Measurements from ENCODE around the gene MAGEH1. TPM values are rescaled to one million over a fixed set of nuclear protein-coding genes. Genes with fewer than 3 reads are reported as not detected.

Gene MAGEH1, protein sequence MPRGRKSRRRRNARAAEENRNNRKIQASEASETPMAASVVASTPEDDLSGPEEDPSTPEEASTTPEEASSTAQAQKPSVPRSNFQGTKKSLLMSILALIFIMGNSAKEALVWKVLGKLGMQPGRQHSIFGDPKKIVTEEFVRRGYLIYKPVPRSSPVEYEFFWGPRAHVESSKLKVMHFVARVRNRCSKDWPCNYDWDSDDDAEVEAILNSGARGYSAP
- total RNA-seq (2022; extraction: Qiagen RNA extraction), result 6.9 to 7.5 TPM (median 6.9 TPM) in 5 replicates

DNA sequence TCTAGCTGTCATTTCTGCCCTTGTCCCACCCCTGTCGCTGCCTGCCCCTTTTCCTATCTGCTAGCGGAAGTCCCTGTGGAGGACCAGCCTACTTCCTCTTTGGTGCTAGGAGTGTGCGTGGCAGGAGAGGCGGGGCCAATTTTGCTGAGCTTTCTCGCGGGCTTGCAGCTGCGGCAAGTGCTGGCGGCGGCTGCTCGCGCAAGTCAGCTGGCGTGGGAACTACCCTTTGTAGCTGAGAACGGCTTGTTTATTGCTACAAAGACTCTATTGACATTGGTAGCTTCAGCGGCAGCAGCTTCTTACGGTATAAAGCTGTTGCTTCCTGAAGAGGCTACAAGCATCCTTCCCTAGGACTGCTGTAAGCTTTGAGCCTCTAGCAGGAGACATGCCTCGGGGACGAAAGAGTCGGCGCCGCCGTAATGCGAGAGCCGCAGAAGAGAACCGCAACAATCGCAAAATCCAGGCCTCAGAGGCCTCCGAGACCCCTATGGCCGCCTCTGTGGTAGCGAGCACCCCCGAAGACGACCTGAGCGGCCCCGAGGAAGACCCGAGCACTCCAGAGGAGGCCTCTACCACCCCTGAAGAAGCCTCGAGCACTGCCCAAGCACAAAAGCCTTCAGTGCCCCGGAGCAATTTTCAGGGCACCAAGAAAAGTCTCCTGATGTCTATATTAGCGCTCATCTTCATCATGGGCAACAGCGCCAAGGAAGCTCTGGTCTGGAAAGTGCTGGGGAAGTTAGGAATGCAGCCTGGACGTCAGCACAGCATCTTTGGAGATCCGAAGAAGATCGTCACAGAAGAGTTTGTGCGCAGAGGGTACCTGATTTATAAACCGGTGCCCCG, at the start of gene MAGEH1:
Gene MAGEH1 (plus strand): TSS at position 138 of the 843 bp plus-strand sequence. CDS start 248 bp downstream, at position 386.

DNA sequence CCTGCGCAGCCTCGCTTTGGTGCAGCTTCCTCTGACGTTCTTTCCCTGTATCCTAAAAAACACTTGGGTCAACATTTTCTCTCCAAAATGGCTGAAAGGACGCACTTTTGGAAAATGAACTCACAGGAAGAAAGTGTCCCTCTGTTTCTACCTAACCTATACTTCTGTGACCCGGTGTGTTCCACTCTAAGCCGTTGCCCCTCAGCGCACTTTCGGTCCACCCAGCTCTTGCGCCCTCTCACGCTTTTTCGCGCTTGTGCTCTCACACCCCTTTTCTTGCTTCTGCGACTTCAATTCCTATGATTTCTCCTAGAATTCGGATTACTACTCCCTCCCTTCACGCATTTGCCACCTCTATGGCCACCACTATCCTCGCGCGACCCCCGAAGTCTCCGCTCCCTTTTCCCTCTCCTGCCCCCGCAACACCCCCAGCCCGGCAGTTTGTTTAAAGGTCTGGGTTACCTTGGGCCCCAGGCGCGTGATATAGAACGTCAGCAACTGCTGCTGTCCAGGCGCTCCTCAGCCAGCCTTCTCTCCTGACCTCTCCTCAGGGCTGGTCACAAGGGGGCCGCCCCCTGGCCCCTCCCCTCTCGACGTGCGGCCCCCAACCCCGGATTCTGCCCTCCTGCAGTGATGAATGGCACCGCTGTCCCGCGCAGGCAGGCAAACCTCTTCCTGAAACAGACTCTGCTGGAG, 37.5 kb downstream of the MAGEH1 start, which contains the start of gene USP51:
Gene USP51 (minus strand): TSS at position 535 of the 696 bp plus-strand sequence. CDS start 909 bp downstream, outside the sequence.

Other genes starting within 250 kb of the MAGEH1 start
- not detected in 5 replicates for gene PAGE5, start 231.8 kb upstream of the MAGEH1 start, total RNA-seq (2022; extraction: Qiagen RNA extraction)
- gene PAGE3, start 187.2 kb upstream of the MAGEH1 start, total RNA-seq (2022; extraction: Qiagen RNA extraction), result not detected in 5 replicates
- gene USP51, start 37.7 kb downstream of the MAGEH1 start, total RNA-seq (2022; extraction: Qiagen RNA extraction), result 0.34 to 0.57 TPM (median 0.48 TPM) in 5 replicates
- gene FOXR2, start 171.3 kb downstream of the MAGEH1 start, total RNA-seq (2022; extraction: Qiagen RNA extraction), result not detected in 5 replicates

All from A549 treated with CORT108297 at 1 μM for 4 hours (cell line).